ENCODE measurements around the gene CHRM2. TPM values are rescaled to one million over a fixed set of nuclear protein-coding genes. Genes with fewer than 3 reads are reported as not detected.

CHRM2 gene
- total RNA-seq, 4 donors from 2014 or later: not detected

- Histone ChIP-seq H3K27ac (no peak overlapping the region), H3K36me3 (no peaks in the 10 kb centered on the region), H3K4me3 (replicated peaks in 1 of 3) (no peak overlapping the region), H3K9me3 (no peaks in the 10 kb centered on the region), H3K27me3 (no peaks in the 10 kb centered on the region), H3K4me1 (no peaks in the 10 kb centered on the region)
- DNase-seq: no peak
- TF ChIP-seq POLR2A (IDR thresholded peaks at IDR 0.05) (no peak), CTCF (IDR thresholded peaks at IDR 0.05) (no peak)
- WGBS, 2 donors: 92 to 98% methylated on average over 3 of the region's 3 CpGs
- intact Hi-C loops (cut with DNase I): no loop called here
Measured at GRCh38 chr7:137015015-137015414, 146.6 kb downstream of the CHRM2 start.

- H3K27ac ChIP-seq: no peak overlapping the region
- H3K36me3 ChIP-seq: no peaks in the 10 kb centered on the region
- TF ChIP-seq CTCF (IDR thresholded peaks at IDR 0.05): no peak
- no peak for TF ChIP-seq POLR2A (IDR thresholded peaks at IDR 0.05)
- no peak overlapping the region for H3K4me3 ChIP-seq (replicated peaks in 1 of 3)
- H3K27me3 ChIP-seq: no peaks in the 10 kb centered on the region
- H3K4me1 ChIP-seq: no peaks in the 10 kb centered on the region
- WGBS, 2 donors: 65 to 73% methylated on average over 1 of the region's 1 CpG
- no peak for DNase-seq
- no peaks in the 10 kb centered on the region for H3K9me3 ChIP-seq
- intact Hi-C loops (cut with DNase I): no loop called here
Measured at GRCh38 chr7:137017221-137017620, 148.8 kb downstream of the CHRM2 start.

DNA sequence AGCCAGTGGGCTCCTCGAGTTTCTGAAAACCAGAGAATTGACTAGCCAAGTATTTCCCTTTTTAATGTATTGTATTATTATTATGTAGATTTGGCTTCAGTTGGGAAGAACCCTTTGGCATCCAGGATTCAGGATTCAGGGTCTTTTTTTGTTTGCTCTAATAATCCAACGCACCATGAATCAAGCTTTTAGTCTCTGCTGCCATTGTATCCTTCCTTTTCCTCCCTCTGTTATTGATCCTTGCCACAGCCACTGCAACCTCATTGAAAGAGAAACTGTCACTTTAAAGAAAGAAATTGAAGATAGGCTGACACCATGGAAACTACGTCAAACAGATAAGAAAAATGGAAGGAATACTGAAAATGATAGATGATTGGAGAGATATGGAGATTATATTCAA, 150.0 kb downstream of the CHRM2 start:
- H3K4me1 ChIP-seq: no peaks in the 10 kb centered on the region
- H3K4me3 ChIP-seq (replicated peaks in 1 of 3): no peak overlapping the region
- 70 to 72% methylated on average over 3 of the region's 3 CpGs for WGBS, 2 donors
- no peak for DNase-seq
- no peaks in the 10 kb centered on the region for H3K9me3 ChIP-seq
- no peaks in the 10 kb centered on the region for H3K27me3 ChIP-seq
- no peak overlapping the region for H3K27ac ChIP-seq
- intact Hi-C loops (cut with DNase I): no loop called here
- TF ChIP-seq CTCF (IDR thresholded peaks at IDR 0.05) (no peak), POLR2A (IDR thresholded peaks at IDR 0.05) (no peak)
- no peaks in the 10 kb centered on the region for H3K36me3 ChIP-seq

- Histone ChIP-seq H3K27me3 (no peaks in the 10 kb centered on the region), H3K36me3 (no peaks in the 10 kb centered on the region), H3K4me1 (no peaks in the 10 kb centered on the region), H3K9me3 (no peaks in the 10 kb centered on the region), H3K27ac (no peak overlapping the region), H3K4me3 (replicated peaks in 1 of 3) (no peak overlapping the region)
- intact Hi-C loops (cut with DNase I): no loop called here
- no peak for DNase-seq
- 68 to 93% methylated on average over 1 of the region's 1 CpG for WGBS, 2 donors
- TF ChIP-seq POLR2A (IDR thresholded peaks at IDR 0.05) (no peak), CTCF (IDR thresholded peaks at IDR 0.05) (no peak)
Measured at GRCh38 chr7:137020351-137020750, 151.9 kb downstream of the CHRM2 start.

DNA sequence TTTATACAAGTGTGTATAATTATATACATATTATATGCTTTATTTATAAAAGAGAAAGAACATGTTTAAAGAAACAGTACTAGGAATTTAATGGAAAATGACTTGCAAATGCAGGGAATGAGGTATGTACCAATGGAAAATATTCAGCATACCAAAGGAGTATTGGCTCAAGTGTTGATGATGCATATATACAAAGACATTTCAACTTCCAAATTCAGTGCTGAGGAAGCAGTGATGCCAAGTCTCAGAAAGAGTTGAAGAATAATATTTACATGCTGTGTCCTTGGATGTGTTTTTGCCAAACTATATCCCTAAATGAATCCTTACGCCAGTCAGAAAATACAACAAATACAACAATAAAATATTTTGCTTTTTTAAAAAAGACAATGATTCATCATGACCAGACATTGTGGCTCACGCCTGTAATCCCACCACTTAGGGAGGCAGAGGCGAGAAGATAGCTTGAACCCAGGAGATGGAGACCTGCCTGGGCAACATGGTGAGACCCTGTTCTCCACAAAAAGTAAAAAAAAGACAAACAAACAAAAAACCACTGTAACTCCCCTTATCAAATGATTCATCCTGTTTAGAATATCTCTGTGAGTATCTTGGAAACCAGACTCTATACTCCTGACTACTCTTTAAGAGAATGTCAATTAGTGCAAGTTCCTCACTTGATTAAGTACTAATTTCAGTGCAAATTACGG, 157.2 kb downstream of the CHRM2 start:
- H3K27ac ChIP-seq: no peak overlapping the region
- H3K36me3 ChIP-seq: no peaks in the 10 kb centered on the region
- no peaks in the 10 kb centered on the region for H3K27me3 ChIP-seq
- DNase-seq: no peak
- H3K4me3 ChIP-seq (replicated peaks in 1 of 3): no peak overlapping the region
- WGBS, 2 donors: 79 to 83% methylated on average over 4 of the region's 4 CpGs
- H3K9me3 ChIP-seq: no peaks in the 10 kb centered on the region
- TF ChIP-seq POLR2A (IDR thresholded peaks at IDR 0.05): no peak
- no peak for TF ChIP-seq CTCF (IDR thresholded peaks at IDR 0.05)
- intact Hi-C loops (cut with DNase I): no loop called here
- H3K4me1 ChIP-seq: no peaks in the 10 kb centered on the region

Measured in thyroid gland (tissue), 4 donors.